IMR-90 (cell line): ENCODE measurements around the gene CHGA. TPM values are rescaled to one million over a fixed set of nuclear protein-coding genes. Genes with fewer than 3 reads are reported as not detected.

Experiments used
- ATAC-seq: fragments of 200-7000 bp; cut with Tn5 transposase; 2 replicates; pipeline ENCODE4 v1.9.1; 2020; ENCODE audit warnings: low read depth, mild to moderate bottlenecking, moderate library complexity
- BruUV-seq: library from RNA; stranded (reverse); fragments of 400-500 nt; replicated peaks from 2 replicates; lab custom pipeline; 2021; lab: Mats Ljungman, UMichigan
- CTCF ChIA-PET: fragments of 300-600 bp; formaldehyde crosslinking; extraction: SDS; loops from one replicate; lab custom pipeline; 2021; ENCODE audit warnings: antibody characterized with exemption; lab: Yijun Ruan, JAX
- POLR2A ChIA-PET: fragments of 300-600 bp; sonication (Branson Sonifier 250); formaldehyde crosslinking; loops from one replicate; lab custom pipeline; 2022; ENCODE audit warnings: antibody characterized with exemption; ENCODE audit not compliant: unreplicated experiment; lab: Charles Lee
- DNase-seq: peaks from one replicate; pipeline ENCODE4 v3.0.0; 2013
- H2AFZ ChIP-seq: replicated peaks from 2 replicates; pipeline ENCODE3; 2013; ENCODE audit warnings: low read length, mild to moderate bottlenecking; ENCODE audit not compliant: poor library complexity
- H2AK5ac ChIP-seq: 2 replicates; pipeline ENCODE4 v1.6.1; 2013; ENCODE audit warnings: low read depth, low read length, inconsistent platforms
- H2AK9ac ChIP-seq: replicated peaks from 2 replicates; pipeline ENCODE3; 2013; ENCODE audit warnings: mild to moderate bottlenecking, low read depth, low read length, moderate library complexity; ENCODE audit not compliant: poor library complexity
- H2BK120ac ChIP-seq: 2 replicates; pipeline ENCODE4 v1.6.1; 2013; ENCODE audit warnings: low read depth, low read length, inconsistent platforms
- H2BK15ac ChIP-seq: 3 replicates; pipeline ENCODE4 v1.6.1; 2013; ENCODE audit warnings: low read depth, low read length, inconsistent platforms
- H2BK20ac ChIP-seq: 2 replicates; pipeline ENCODE4 v1.6.1; 2013; ENCODE audit warnings: low read depth, mild to moderate bottlenecking, inconsistent platforms, low read length, moderate library complexity
- H2BK5ac ChIP-seq: 2 replicates; pipeline ENCODE4 v1.6.1; 2013; ENCODE audit warnings: mild to moderate bottlenecking, low read depth, low read length, inconsistent platforms; ENCODE audit not compliant: poor library complexity, severe bottlenecking
- H3K14ac ChIP-seq: replicated peaks from 2 replicates; pipeline ENCODE4 v1.6.1; 2013; ENCODE audit warnings: low read depth, low read length, inconsistent platforms
- H3K18ac ChIP-seq: 2 replicates; pipeline ENCODE4 v1.6.1; 2013; ENCODE audit warnings: low read depth, low read length, control low read depth
- H3K23ac ChIP-seq: 2 replicates; pipeline ENCODE4 v1.6.1; 2013; ENCODE audit warnings: low read depth, low read length, inconsistent platforms
- H3K27ac ChIP-seq: 2 replicates; pipeline ENCODE4 v1.5.1; 2013; ENCODE audit warnings: mild to moderate bottlenecking, control low read depth, low read length; ENCODE audit not compliant: insufficient read depth
- H3K27me3 ChIP-seq: 2 replicates; pipeline ENCODE4 v1.6.1; 2013; ENCODE audit warnings: low read length; ENCODE audit not compliant: control insufficient read depth, insufficient read depth
- H3K36me3 ChIP-seq: 2 replicates; pipeline ENCODE4 v1.6.1; 2013; ENCODE audit warnings: low read length, mixed read lengths; ENCODE audit not compliant: control insufficient read depth, insufficient read depth
- H3K4ac ChIP-seq: 2 replicates; pipeline ENCODE4 v1.6.1; 2013; ENCODE audit warnings: low read depth, low read length, inconsistent platforms
- H3K4me1 ChIP-seq: 2 replicates; pipeline ENCODE4 v1.6.1; 2013; ENCODE audit warnings: low read length, mixed read lengths; ENCODE audit not compliant: control insufficient read depth, insufficient read depth
- H3K4me2 ChIP-seq: 2 replicates; pipeline ENCODE4 v1.6.1; 2013; ENCODE audit warnings: low read depth, mild to moderate bottlenecking, control low read depth, low read length, moderate library complexity
- H3K4me3 ChIP-seq: 2 replicates; pipeline ENCODE4 v1.5.1; 2013; ENCODE audit warnings: low read depth, mild to moderate bottlenecking, control low read depth, low read length, moderate library complexity; ENCODE audit not compliant: insufficient read depth
- H3K56ac ChIP-seq: 2 replicates; pipeline ENCODE4 v1.6.1; 2013; ENCODE audit warnings: low read length, inconsistent platforms; ENCODE audit not compliant: insufficient read depth; ENCODE audit errors: extremely low read depth
- H3K79me1 ChIP-seq, 2 experiments: 2 replicates each; pipeline ENCODE4 v1.6.1; 2013; ENCODE audit warnings: low read length in 2 of 2, inconsistent platforms in 1 of 2, low read depth in 1 of 2
- H3K9ac ChIP-seq: 2 replicates; pipeline ENCODE4 v1.6.1; 2013; ENCODE audit warnings: low read depth, low read length, control low read depth
- H3K9me1 ChIP-seq: 2 replicates; pipeline ENCODE4 v1.6.1; 2013; ENCODE audit warnings: low read length, inconsistent platforms; ENCODE audit not compliant: insufficient read depth
- H3K9me3 ChIP-seq: 2 replicates; pipeline ENCODE4 v1.6.1; 2013; ENCODE audit warnings: low read length; ENCODE audit not compliant: control insufficient read depth, insufficient read depth
- H4K20me1 ChIP-seq: 2 replicates; pipeline ENCODE4 v1.6.1; 2013; ENCODE audit warnings: low read length, inconsistent platforms; ENCODE audit not compliant: insufficient read depth
- H4K5ac ChIP-seq: 2 replicates; pipeline ENCODE4 v1.6.1; 2013; ENCODE audit warnings: mild to moderate bottlenecking, low read depth, low read length, control low read depth
- H4K8ac ChIP-seq, 2 experiments: 2 replicates each; pipeline ENCODE4 v1.6.1; 2013; ENCODE audit warnings: low read depth in 2 of 2, low read length in 2 of 2, control low read depth in 1 of 2, inconsistent platforms in 1 of 2
- H4K91ac ChIP-seq: 2 replicates; pipeline ENCODE4 v1.6.1; 2013; ENCODE audit warnings: low read depth, low read length, inconsistent platforms; ENCODE audit not compliant: insufficient read depth
- CHD1 ChIP-seq: IDR thresholded peaks from 2 replicates; pipeline ENCODE4 v1.6.1; 2012; ENCODE audit warnings: low read depth, low read length, improper control_type of control experiment
- CTCF ChIP-seq: conservative IDR thresholded peaks from 2 replicates; pipeline ENCODE4 v1.5.1; 2012; ENCODE audit warnings: mild to moderate bottlenecking, low read depth, low read length, improper control_type of control experiment
- ELK1 ChIP-seq: fragments of 150-350 bp; IDR thresholded peaks from 2 replicates; pipeline ENCODE4 v1.6.1; 2016; ENCODE audit warnings: low read depth, mild to moderate bottlenecking, low read length, moderate library complexity, borderline replicate concordance
- FOS ChIP-seq: fragments of 150-350 bp; IDR thresholded peaks from 2 replicates; pipeline ENCODE4 v1.6.1; 2016; ENCODE audit warnings: low read depth, low read length
- MAZ ChIP-seq: IDR thresholded peaks from 2 replicates; pipeline ENCODE4 v1.6.1; 2012; ENCODE audit warnings: low read depth, mild to moderate bottlenecking, low read length, improper control_type of control experiment, moderate library complexity, borderline replicate concordance
- MXI1 ChIP-seq: IDR thresholded peaks from 2 replicates; pipeline ENCODE4 v1.6.1; 2012; ENCODE audit warnings: low read depth, mild to moderate bottlenecking, low read length, moderate library complexity, borderline replicate concordance
- NFE2L2 ChIP-seq: fragments of 150-350 bp; IDR thresholded peaks from 2 replicates; pipeline ENCODE4 v1.6.1; 2016; ENCODE audit warnings: low read depth, mild to moderate bottlenecking, low read length
- RAD21 ChIP-seq: IDR thresholded peaks from 2 replicates; pipeline ENCODE4 v1.6.1; 2012; ENCODE audit warnings: low read length, improper control_type of control experiment
- RCOR1 ChIP-seq: IDR thresholded peaks from 2 replicates; pipeline ENCODE4 v1.6.1; 2012; ENCODE audit warnings: mild to moderate bottlenecking, low read length, improper control_type of control experiment; ENCODE audit not compliant: insufficient replicate concordance
- RFX5 ChIP-seq: IDR thresholded peaks from 2 replicates; pipeline ENCODE4 v1.8.0; 2012; ENCODE audit warnings: low read depth, mild to moderate bottlenecking, low read length, moderate library complexity
- USF2 ChIP-seq: fragments of 150-350 bp; IDR thresholded peaks from 2 replicates; pipeline ENCODE4 v1.6.1; 2017; ENCODE audit warnings: mild to moderate bottlenecking, antibody characterized with exemption, low read length, low read depth
- WGBS, 2 experiments: methylation state at CpG; one replicate each; pipeline versions ENCODE4 v1.1.5 to v1.1.7; 2013; ENCODE audit warnings: missing lambda C conversion rate in 2 of 2; ENCODE audit not compliant: insufficient read length in 1 of 2; ENCODE audit errors: extremely low coverage in 2 of 2; 5-methylcytosine and 5-hydroxymethylcytosine counted together
- dilution Hi-C: fragments of 300-500 bp; cut with HindIII; formaldehyde crosslinking; loops from one replicate; pipeline ENCODE4 v1.14.3; 2018; ENCODE audit warnings: low sequenced_read_pairs; ENCODE audit not compliant: unreplicated experiment
- in situ Hi-C: fragments of 300-500 bp; cut with MboI; formaldehyde crosslinking; loops from 3 replicates; pipeline ENCODE4 v1.14.3; 2019; ENCODE audit warnings: low sequenced_read_pairs, inconsistent platforms, mixed read lengths
- intact Hi-C: fragments of 100-400 bp; cut with micrococcal nuclease; formaldehyde crosslinking; loops from 2 replicates; pipeline ENCODE4 v1.10.0; 2022
- polyA plus RNA-seq, 3 experiments: library from polyadenylated mRNA; depleted of rRNA; stranded (reverse); fragments of >200 nt; gene quantifications; 2 replicates each; pipeline ENCODE4 v1.2.3, GENCODE V29; 2012; ENCODE audit warnings: low replicate concordance in 1 of 3
- total RNA-seq: library from RNA; depleted of rRNA; stranded (reverse); fragments of >200 nt; gene quantifications from 2 replicates; pipeline ENCODE4 v1.2.3, GENCODE V29; 2012

The CHGA gene
- total and polyA plus RNA-seq, 2 of the 4 experiments (the other 2 are of a cell fraction), result not detected

GRCh38 chr14:92927349-92928257 lies 4.7 kb downstream of the CHGA start (continued):
- TF ChIP-seq ELK1, result no peak

GRCh38 chr14:92928258-92928629 lies 5.3 kb downstream of the CHGA start:
- TF ChIP-seq NFE2L2 (no peak), FOS (no peak), CTCF (no peak), RCOR1 (no peak), MAZ (no peak), USF2 (no peak), RAD21 (no peak), MXI1 (no peak), RFX5 (no peak), CHD1 (no peak)
- no peak for DNase-seq
- dilution Hi-C loops, result no loop called here
- Histone ChIP-seq H2BK120ac (no peak overlapping the region), H3K9me3 (no peaks in the 10 kb centered on the region), H3K4me1 (no peaks in the 10 kb centered on the region), H3K23ac (no peak overlapping the region), H3K18ac (no peak overlapping the region), H3K4me2 (no peak overlapping the region), H3K56ac (no peak overlapping the region), H4K91ac (no peak overlapping the region), H3K27ac (no peak overlapping the region), H2BK15ac (no peak overlapping the region), H2AFZ (no peak overlapping the region), H3K27me3 (peaks cover 7% of the 10 kb centered on the region; the same call in 1 of the 2 replicates), H2AK9ac (no peak overlapping the region), H3K9ac (no peak overlapping the region), H2AK5ac (no peak overlapping the region), H3K4me3 (no peak overlapping the region), H4K5ac (no peak overlapping the region), H3K9me1 (no peaks in the 10 kb centered on the region; the same call in 1 of the 2 replicates), H4K8ac (no peak overlapping the region), H2BK20ac (no peak overlapping the region), H3K4ac (no peak overlapping the region), H3K79me1 (no peaks in the 10 kb centered on the region), H3K14ac (no peak overlapping the region), H2BK5ac (no peak overlapping the region), H3K36me3 (no peaks in the 10 kb centered on the region), H4K20me1 (no peaks in the 10 kb centered on the region)
- ChIA-PET POLR2A (no interaction called here), CTCF (no interaction called here)
- WGBS, 2 experiments, result no CpG with 5 or more reads among the region's 3 CpGs
- BruUV-seq, result no TSS peak
- no peak for ATAC-seq
- in situ Hi-C loops, result no loop called here
- intact Hi-C loops, result no loop called here
